ENCODE measurements around the gene SIGLEC1. TPM values are rescaled to one million over a fixed set of nuclear protein-coding genes. Genes with fewer than 3 reads are reported as not detected.

SIGLEC1 gene
- total RNA-seq, 4 donors from 2014 or later: 0.60 to 3.5 (median 1.1) TPM

DNA sequence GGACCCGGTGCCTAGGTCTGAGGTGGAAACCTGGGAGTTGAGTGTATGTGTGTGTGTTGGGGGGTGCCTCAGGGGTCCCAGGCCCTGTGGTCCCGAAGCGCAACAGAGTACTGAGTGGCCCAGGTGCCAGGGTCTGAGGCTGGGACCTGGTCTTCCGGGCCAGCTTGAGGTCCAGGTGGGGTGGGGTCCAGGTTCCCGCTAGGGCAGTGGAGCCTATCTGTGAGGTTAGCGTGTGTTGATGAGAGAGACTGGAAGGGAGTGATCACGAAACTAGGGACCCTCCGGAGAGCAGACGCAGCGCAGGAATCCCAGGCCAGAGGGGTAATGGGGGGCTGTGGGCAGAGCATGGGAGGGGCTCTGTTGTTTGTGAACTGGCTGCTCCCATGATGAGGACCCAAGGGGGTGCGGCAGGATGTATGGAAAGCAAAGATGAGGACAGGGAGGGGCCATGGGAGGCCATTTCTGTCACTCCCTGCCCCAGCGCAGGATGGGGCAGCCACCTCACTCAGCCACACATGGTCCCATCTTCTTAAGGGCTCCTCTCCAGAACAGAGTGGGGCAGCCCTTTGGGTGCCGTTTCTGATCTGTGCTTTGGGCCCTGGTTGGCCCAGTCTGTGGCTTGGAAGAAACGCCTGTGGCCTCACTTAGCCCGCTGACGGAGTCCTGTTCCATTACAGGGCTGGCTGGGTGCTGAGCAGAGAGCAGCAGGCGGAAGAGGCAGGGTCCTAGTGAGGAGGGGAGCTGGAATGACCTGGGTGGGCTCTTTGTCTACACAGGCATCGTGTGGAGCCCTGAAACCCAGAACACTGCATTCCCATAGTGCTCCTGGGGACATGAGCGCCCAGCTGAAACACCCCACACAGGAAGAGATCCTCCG, 21.0 kb upstream of the SIGLEC1 start:
- no peak for TF ChIP-seq EP300 (IDR thresholded peaks at IDR 0.05)
- no peak for TF ChIP-seq POLR2AphosphoS5 (IDR thresholded peaks at IDR 0.05)
- TF ChIP-seq, protein P1, sequence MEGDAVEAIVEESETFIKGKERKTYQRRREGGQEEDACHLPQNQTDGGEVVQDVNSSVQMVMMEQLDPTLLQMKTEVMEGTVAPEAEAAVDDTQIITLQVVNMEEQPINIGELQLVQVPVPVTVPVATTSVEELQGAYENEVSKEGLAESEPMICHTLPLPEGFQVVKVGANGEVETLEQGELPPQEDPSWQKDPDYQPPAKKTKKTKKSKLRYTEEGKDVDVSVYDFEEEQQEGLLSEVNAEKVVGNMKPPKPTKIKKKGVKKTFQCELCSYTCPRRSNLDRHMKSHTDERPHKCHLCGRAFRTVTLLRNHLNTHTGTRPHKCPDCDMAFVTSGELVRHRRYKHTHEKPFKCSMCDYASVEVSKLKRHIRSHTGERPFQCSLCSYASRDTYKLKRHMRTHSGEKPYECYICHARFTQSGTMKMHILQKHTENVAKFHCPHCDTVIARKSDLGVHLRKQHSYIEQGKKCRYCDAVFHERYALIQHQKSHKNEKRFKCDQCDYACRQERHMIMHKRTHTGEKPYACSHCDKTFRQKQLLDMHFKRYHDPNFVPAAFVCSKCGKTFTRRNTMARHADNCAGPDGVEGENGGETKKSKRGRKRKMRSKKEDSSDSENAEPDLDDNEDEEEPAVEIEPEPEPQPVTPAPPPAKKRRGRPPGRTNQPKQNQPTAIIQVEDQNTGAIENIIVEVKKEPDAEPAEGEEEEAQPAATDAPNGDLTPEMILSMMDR (IDR thresholded peaks at IDR 0.05): no peak
- TF ChIP-seq POLR2A (IDR thresholded peaks at IDR 0.05): no peak
- Histone ChIP-seq H3K4me3 (peak overlapping the region; percentile 50), H3K27ac (peak overlapping the region; percentile 21), H3K9me3 (no peaks in the 10 kb centered on the region), H3K4me1 (peaks cover 11% of the 10 kb centered on the region), H3K36me3 (no peaks in the 10 kb centered on the region), H3K27me3 (no peaks in the 10 kb centered on the region)
- no peak for DNase-seq (ENCODE audit: low spot score in 2 of 2)
- 60% methylated on average over 12 of the region's 20 CpGs for WGBS

DNA sequence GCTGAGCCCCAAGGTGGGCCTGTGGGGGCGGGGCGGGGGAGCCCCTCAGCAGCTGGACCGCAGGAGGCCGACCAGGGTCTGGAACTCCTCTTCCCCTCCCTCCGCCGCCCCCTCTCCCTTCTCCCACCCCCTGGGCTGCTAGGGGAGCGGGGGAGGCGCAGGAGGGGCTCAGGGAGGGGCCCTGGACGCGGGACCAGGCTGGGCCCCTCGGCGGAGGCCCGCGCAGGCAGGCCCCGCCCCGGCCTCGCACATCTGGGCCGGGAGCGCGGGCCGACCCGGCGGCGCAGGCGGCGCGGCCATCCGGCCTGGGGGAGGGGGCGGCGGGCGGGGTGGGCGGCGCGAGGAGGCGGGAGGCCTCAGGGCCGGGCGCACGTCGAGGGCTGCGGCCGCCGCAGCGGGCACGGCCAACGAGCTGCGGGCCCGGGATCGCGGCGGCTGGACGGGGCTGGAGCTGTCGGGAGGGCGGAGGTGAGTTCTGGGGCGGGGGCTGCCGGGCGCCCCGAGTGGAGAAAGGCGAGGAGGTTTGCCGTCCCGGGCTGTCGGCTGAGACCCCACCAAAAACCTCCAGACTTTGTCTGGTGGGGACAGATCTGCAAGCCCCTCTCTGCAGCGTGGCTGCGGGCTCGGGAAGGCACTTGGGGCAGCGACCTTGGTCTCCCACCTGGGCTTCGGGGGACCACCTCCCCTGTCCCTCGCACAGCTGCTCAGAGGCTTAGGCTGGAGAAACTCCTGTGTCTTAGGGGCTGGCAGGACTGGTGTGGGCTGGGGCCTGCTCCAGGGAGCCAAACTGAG, 20.1 kb upstream of the SIGLEC1 start, which contains the start of gene HSPA12B:
Gene HSPA12B (plus strand): TSS at position 359 of the 792 bp plus-strand sequence. CDS start 5,990 bp downstream, outside the sequence.
- 13% methylated on average over 17 of the region's 67 CpGs for WGBS
- Histone ChIP-seq H3K36me3 (no peaks in the 10 kb centered on the region), H3K27ac (peak within 1 kb of the TSS; percentile 59), H3K4me1 (peaks cover 17% of the 10 kb centered on the region), H3K4me3 (peak within 1 kb of the TSS; percentile 50), H3K9me3 (no peaks in the 10 kb centered on the region), H3K27me3 (no peaks in the 10 kb centered on the region)
- no peak for DNase-seq (ENCODE audit: low spot score in 2 of 2)
- TF ChIP-seq EP300 (IDR thresholded peaks at IDR 0.05): no peak
- TF ChIP-seq, protein P1 (IDR thresholded peaks at IDR 0.05): no peak
- no peak for TF ChIP-seq POLR2A (IDR thresholded peaks at IDR 0.05)
- no peak for TF ChIP-seq POLR2AphosphoS5 (IDR thresholded peaks at IDR 0.05)

DNA sequence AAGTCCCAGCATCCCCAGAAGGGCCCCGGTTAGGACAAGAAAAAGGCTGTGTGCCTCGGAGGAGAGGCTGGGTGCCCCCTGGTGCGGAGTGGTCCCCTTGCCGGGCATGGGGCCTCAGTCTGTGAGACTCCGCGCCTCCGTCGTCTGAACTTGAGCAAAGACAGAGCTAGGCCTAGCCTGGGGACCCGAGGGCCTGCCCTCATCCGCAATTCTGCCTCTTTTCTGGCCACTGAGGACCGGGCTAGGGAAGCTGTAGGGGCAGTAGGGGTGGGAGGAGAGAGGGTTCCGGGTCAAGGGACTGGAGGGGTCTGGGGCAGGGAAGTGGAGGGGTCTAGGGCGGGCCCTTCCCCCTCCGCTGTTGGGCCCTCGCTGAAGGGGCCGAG, 19.5 kb upstream of the SIGLEC1 start:
- WGBS: 74% methylated on average over 3 of the region's 16 CpGs
- H3K27ac ChIP-seq: peak overlapping the region; percentile 59
- H3K4me3 ChIP-seq: peak overlapping the region; percentile 50
- peaks cover 23% of the 10 kb centered on the region for H3K4me1 ChIP-seq
- TF ChIP-seq POLR2A (IDR thresholded peaks at IDR 0.05): no peak
- no peak for TF ChIP-seq POLR2AphosphoS5 (IDR thresholded peaks at IDR 0.05)
- no peak for TF ChIP-seq EP300 (IDR thresholded peaks at IDR 0.05)
- TF ChIP-seq, protein P1 (IDR thresholded peaks at IDR 0.05): no peak
- no peaks in the 10 kb centered on the region for H3K9me3 ChIP-seq
- no peaks in the 10 kb centered on the region for H3K27me3 ChIP-seq
- no peak for DNase-seq (ENCODE audit: low spot score in 2 of 2)
- no peaks in the 10 kb centered on the region for H3K36me3 ChIP-seq

DNA sequence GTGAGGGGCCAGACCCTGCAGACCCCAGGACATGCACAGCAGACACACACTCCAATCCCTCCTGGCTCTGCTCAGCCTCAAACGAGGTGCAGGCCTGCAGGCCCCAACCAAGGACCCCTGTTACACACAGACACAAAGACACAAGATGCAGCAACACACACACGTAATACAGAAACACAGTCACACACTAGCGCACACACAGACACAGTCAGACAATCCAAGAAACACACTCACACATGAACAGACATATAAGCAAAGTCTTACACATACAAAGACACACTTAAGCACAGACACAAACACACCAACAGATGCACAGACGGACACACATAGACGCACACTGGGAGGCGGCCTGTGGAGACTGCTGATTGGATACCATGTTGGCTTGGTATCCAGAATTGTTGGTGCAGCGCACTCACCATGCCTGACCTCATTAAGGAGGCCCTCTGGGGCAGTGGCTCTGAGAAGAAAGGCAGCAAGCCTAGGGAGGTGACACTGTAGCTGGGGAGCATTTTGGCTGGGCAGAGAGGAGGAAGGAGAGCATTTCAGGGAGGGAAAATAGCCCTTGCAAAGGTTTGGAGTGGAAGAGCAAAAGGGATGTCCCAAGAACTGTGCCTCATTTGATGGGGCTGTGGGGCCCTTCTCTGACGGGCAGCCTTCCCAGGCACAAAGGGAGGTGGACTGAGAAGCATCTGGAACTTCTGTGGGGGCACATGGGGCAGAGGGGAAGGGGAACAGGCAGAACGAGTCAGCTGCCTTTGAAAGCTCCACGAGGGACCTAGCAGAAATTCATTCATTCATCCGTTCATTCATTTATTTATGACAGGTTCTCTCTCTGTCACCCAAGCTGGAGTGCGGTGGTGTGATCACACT, 18.6 kb upstream of the SIGLEC1 start:
- no peaks in the 10 kb centered on the region for H3K9me3 ChIP-seq
- H3K36me3 ChIP-seq: no peaks in the 10 kb centered on the region
- H3K27me3 ChIP-seq: no peaks in the 10 kb centered on the region
- no peak for TF ChIP-seq POLR2A (IDR thresholded peaks at IDR 0.05)
- TF ChIP-seq POLR2AphosphoS5 (IDR thresholded peaks at IDR 0.05): no peak
- no peak for TF ChIP-seq EP300 (IDR thresholded peaks at IDR 0.05)
- TF ChIP-seq, protein P1 (IDR thresholded peaks at IDR 0.05): no peak
- H3K4me1 ChIP-seq: peaks cover 23% of the 10 kb centered on the region
- H3K4me3 ChIP-seq: no peak overlapping the region
- 84% methylated on average over 12 of the region's 12 CpGs for WGBS
- H3K27ac ChIP-seq: no peak overlapping the region
- DNase-seq (ENCODE audit: low spot score in 2 of 2): no peak
